ENCODE measurements around the gene HLA-DPB1.

GRCh38 chr6:33076406-33076934, 680 bp downstream of the HLA-DPB1 start:
- TF ChIP-seq MGA (IDR thresholded peaks at IDR 0.05) (no peak), NR2F6 (CRISPR knock-in tag; IDR thresholded peaks at IDR 0.05) (no peak), CTCF (IDR thresholded peaks at IDR 0.05 in 2 of 3, conservative IDR thresholded peaks at IDR 0.05 in 1 of 3; ENCODE audit: insufficient read depth in 2 of 3, low read depth in 1 of 3, low read length in 3 of 3) (no peak), ZFP36 (IDR thresholded peaks at IDR 0.05; ENCODE audit: low read depth, low read length, partially characterized antibody) (no peak), MXI1 (IDR thresholded peaks at IDR 0.05; ENCODE audit: low read depth, low read length) (no peak), RFX7 (CRISPR knock-in tag; IDR thresholded peaks at IDR 0.05) (no peak), ETS2 (tag; IDR thresholded peaks at IDR 0.05; ENCODE audit: borderline replicate concordance, poor library complexity, severe bottlenecking) (no peak), MEF2A (IDR thresholded peaks at IDR 0.05; ENCODE audit: control insufficient read depth, low read depth, low read length) (no peak), ZBTB33 (CRISPR knock-in tag; IDR thresholded peaks at IDR 0.05) (no peak), ELF4 (CRISPR knock-in tag; IDR thresholded peaks at IDR 0.05) (no peak)

Data from K562 (cell line).